Fibroblast of mammary gland (primary cell): ENCODE results near the gene CCHCR1.

Experiments
- DNase-seq: peaks from one replicate; pipeline ENCODE4 v3.0.0-alpha.2; 2010; ENCODE audit warnings: low read depth
- H3K4me3 ChIP-seq: 2 replicates; pipeline ENCODE4 v1.5.1; 2011; ENCODE audit warnings: low read depth, mild to moderate bottlenecking, low read length, moderate library complexity; ENCODE audit not compliant: control insufficient read depth
- TF ChIP-seq, protein P1 (sequence below): conservative IDR thresholded peaks from 2 replicates; pipeline ENCODE4 v1.5.1; 2011; ENCODE audit warnings: low read depth, low read length, inconsistent platforms; ENCODE audit not compliant: control insufficient read depth, insufficient read depth

Gene CCHCR1

DNA sequence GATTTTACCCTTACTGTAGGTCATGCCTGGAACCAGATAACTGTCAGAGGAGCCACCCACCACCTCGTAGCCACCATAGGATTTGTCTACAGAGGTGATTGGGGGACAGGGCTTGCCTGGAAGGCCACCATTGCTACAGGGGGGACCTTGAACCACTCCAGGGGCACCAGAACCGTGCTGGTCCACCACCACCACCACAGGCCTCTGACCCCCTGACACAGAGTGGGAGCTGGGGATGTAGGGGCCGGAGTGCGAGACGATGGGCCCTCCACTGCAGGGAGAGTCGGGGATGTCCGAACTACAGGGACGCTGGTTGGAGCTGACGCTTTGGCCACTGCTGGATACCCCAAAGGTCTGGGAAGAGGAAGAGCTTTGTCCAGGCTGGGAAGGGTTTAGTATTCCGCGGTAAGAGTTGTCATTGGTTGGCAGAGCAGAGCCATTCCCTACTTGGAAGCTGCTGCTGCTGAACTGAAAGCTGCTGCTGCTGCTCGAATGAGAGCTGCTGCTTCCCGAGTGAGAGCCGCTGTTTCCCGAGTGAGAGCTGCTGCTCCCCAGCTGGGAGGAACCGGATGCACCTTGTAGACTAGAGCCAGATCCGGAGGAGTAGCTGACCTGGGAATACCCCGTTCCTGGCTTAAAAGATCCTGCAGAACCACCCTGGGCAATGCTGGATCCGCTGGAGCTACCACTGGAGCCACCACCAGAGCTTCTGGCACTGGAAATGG is 40.8 kb downstream of the CCHCR1 start:
- no peak overlapping the region for H3K4me3 ChIP-seq
- DNase-seq = peak; percentile 38
- TF ChIP-seq, protein P1, sequence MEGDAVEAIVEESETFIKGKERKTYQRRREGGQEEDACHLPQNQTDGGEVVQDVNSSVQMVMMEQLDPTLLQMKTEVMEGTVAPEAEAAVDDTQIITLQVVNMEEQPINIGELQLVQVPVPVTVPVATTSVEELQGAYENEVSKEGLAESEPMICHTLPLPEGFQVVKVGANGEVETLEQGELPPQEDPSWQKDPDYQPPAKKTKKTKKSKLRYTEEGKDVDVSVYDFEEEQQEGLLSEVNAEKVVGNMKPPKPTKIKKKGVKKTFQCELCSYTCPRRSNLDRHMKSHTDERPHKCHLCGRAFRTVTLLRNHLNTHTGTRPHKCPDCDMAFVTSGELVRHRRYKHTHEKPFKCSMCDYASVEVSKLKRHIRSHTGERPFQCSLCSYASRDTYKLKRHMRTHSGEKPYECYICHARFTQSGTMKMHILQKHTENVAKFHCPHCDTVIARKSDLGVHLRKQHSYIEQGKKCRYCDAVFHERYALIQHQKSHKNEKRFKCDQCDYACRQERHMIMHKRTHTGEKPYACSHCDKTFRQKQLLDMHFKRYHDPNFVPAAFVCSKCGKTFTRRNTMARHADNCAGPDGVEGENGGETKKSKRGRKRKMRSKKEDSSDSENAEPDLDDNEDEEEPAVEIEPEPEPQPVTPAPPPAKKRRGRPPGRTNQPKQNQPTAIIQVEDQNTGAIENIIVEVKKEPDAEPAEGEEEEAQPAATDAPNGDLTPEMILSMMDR = no peak

GRCh38 chr6:31115941-31116560 is 41.6 kb downstream of the CCHCR1 start:
- H3K4me3 ChIP-seq = no peak overlapping the region
- DNase-seq = no peak
- TF ChIP-seq, protein P1 = no peak

DNA sequence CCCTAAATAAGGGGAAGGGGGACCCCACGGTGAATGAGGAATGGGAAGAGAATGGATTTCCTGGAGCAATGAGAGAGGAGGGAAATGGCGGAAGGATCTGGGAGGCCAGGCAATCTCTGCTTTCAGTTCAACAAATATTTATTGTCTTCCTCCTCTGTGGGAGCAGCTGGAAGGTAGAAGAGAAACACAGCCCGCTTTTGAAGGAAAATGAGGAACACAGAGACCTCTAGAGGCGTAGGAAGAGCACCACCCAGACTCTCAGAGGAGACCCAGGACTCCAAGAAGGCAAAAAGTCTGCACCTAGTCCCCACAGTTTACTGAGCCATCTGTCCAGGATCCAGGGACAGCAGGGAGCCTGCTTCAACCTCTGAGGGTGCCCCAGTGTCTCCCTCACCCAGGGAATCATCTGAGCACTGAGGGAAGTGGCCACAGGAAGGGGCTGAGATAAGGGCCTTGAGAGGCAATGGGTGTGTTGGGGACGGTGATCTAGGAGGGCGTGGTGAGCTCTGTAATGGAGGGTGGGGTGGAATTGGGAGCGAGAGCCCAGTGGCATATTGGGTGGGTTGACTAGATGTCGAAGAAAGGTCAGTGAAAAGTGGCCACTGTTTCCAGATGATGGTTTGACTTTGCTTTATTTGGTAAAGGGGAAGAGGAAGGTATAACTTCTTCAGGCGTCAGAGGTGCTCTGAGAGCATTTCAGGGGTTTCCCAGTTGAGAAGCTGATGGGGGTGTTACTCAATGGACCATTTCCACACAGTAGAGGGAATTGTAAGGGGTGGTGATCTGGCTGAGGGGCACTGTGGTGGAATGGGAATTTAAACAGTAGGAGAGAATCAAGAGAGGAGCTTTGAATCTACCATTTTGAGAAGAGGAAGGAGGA is 42.4 kb downstream of the CCHCR1 start:
- TF ChIP-seq, protein P1 = peak; percentile 42
- peak overlapping the region; percentile 43 for H3K4me3 ChIP-seq
- DNase-seq = peak; percentile 69

DNA sequence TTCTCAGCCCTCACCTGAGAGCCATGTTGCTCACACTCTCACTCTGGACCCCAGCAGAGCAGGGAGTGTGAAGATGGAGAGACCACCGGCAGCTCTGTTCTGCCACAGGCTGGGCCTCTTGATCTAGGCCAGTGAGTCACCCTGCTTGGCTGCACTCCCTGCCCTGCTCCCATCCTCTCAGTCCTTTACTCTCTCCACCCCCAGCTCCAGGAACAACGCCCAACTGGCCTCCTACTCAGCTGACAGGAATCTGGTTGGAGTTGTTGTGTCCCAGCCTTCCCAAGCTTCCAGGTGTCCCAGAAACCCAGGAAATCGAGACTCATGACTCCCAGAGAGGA is 43.1 kb downstream of the CCHCR1 start, which contains the start of gene PSORS1C1:
PSORS1C1 (plus strand) TSS at position 260 of the 338 bp plus-strand sequence. CDS start 14,833 bp downstream, outside the sequence.
- H3K4me3 ChIP-seq = peak within 1 kb of the TSS; percentile 43
- peak; percentile 97 for DNase-seq
- TF ChIP-seq, protein P1 = no peak

GRCh38 chr6:31113861-31114540 is 43.6 kb downstream of the CCHCR1 start:
- H3K4me3 ChIP-seq = no peak overlapping the region
- peak; percentile 83 for DNase-seq
- TF ChIP-seq, protein P1 = no peak

- no peak for DNase-seq
- H3K4me3 ChIP-seq = no peak within 1 kb of the TSS
- TF ChIP-seq, protein P1 = no peak
Measured at GRCh38 chr6:31112478-31112877, 45.1 kb downstream of the CCHCR1 start, which contains the start of gene C6orf15. TSS of gene C6orf15 (minus strand) at chr6:31112575. CDS start at chr6:31112555, 20 bp downstream.
